H9 (cell line): ENCODE data around the gene SDHC. TPM values are rescaled to one million over a fixed set of nuclear protein-coding genes. Genes with fewer than 3 reads are reported as not detected.

Experiments
- DNase-seq: peaks from one replicate; pipeline ENCODE4 v3.0.0-alpha.2; 2017
- H2AFZ ChIP-seq: one replicate; pipeline ENCODE4 v1.6.1; 2013; ENCODE audit warnings: mild to moderate bottlenecking, low read length, control low read depth, moderate library complexity
- H2AK5ac ChIP-seq: 2 replicates; pipeline ENCODE4 v1.6.1; 2013; ENCODE audit warnings: low read length, control low read depth, mixed read lengths; ENCODE audit not compliant: insufficient read length
- H2BK120ac ChIP-seq: one replicate; pipeline ENCODE4 v1.6.1; 2013; ENCODE audit warnings: low read depth, mild to moderate bottlenecking, low read length, control low read depth, inconsistent platforms; ENCODE audit not compliant: poor library complexity, severe bottlenecking
- H2BK12ac ChIP-seq: 2 replicates; pipeline ENCODE4 v1.6.1; 2013; ENCODE audit warnings: low read length, control low read depth, mixed read lengths, low read depth; ENCODE audit not compliant: insufficient read length
- H2BK15ac ChIP-seq: 2 replicates; pipeline ENCODE4 v1.6.1; 2013; ENCODE audit warnings: low read depth, low read length, control low read depth
- H2BK20ac ChIP-seq: one replicate; pipeline ENCODE4 v1.6.1; 2013; ENCODE audit warnings: low read depth, mild to moderate bottlenecking, low read length, control low read depth, inconsistent platforms; ENCODE audit not compliant: poor library complexity, severe bottlenecking
- H2BK5ac ChIP-seq: 2 replicates; pipeline ENCODE4 v1.6.1; 2013; ENCODE audit warnings: low read length, control low read depth, mixed read lengths; ENCODE audit not compliant: insufficient read length
- H3K14ac ChIP-seq: 2 replicates; pipeline ENCODE4 v1.6.1; 2013; ENCODE audit warnings: low read length, control low read depth; ENCODE audit not compliant: insufficient read depth
- H3K18ac ChIP-seq: 2 replicates; pipeline ENCODE4 v1.6.1; 2013; ENCODE audit warnings: low read depth, mild to moderate bottlenecking, mixed read lengths, low read length, control low read depth; ENCODE audit not compliant: insufficient read length
- H3K23ac ChIP-seq: 2 replicates; pipeline ENCODE4 v1.6.1; 2013; ENCODE audit warnings: low read length, control low read depth, mixed read lengths, low read depth; ENCODE audit not compliant: insufficient read length
- H3K23me2 ChIP-seq: 2 replicates; pipeline ENCODE4 v1.6.1; 2013; ENCODE audit warnings: low read depth, mild to moderate bottlenecking, mixed read lengths, low read length, control low read depth; ENCODE audit not compliant: insufficient read length, poor library complexity, severe bottlenecking
- H3K27ac ChIP-seq: 2 replicates; pipeline ENCODE4 v1.5.1; 2013; ENCODE audit warnings: low read length, control low read depth, mixed read lengths, low read depth; ENCODE audit not compliant: insufficient read length
- H3K27me3 ChIP-seq: 2 replicates; pipeline ENCODE4 v1.6.1; 2013; ENCODE audit warnings: low read length, control low read depth, inconsistent platforms; ENCODE audit not compliant: insufficient read depth
- H3K4ac ChIP-seq: 2 replicates; pipeline ENCODE4 v1.6.1; 2013; ENCODE audit warnings: low read depth, mild to moderate bottlenecking, control low read depth, inconsistent platforms, low read length, moderate library complexity
- H3K4me1 ChIP-seq: 2 replicates; pipeline ENCODE4 v1.6.1; 2013; ENCODE audit warnings: low read length, control low read depth, inconsistent platforms; ENCODE audit not compliant: insufficient read depth
- H3K4me2 ChIP-seq: 2 replicates; pipeline ENCODE4 v1.6.1; 2013; ENCODE audit warnings: low read length, control low read depth, mixed read lengths; ENCODE audit not compliant: insufficient read length, insufficient read depth
- H3K56ac ChIP-seq: 2 replicates; pipeline ENCODE4 v1.6.1; 2013; ENCODE audit warnings: low read depth, mild to moderate bottlenecking, mixed read lengths, low read length, control low read depth; ENCODE audit not compliant: insufficient read length
- H3K79me1 ChIP-seq: 2 replicates; pipeline ENCODE4 v1.6.1; 2013; ENCODE audit warnings: low read depth, mild to moderate bottlenecking, moderate library complexity, low read length, control low read depth, inconsistent platforms; ENCODE audit not compliant: insufficient read depth, poor library complexity, severe bottlenecking
- H3K79me2 ChIP-seq: 2 replicates; pipeline ENCODE4 v1.6.1; 2013; ENCODE audit warnings: low read length, control low read depth, inconsistent platforms; ENCODE audit not compliant: insufficient read depth
- H3K9ac ChIP-seq: 2 replicates; pipeline ENCODE4 v1.6.1; 2013; ENCODE audit warnings: low read length, control low read depth, mixed read lengths; ENCODE audit not compliant: insufficient read length; ENCODE audit errors: extremely low read depth
- H3K9me3 ChIP-seq: one replicate; pipeline ENCODE4 v1.6.1; 2013; ENCODE audit warnings: low read depth, low read length, inconsistent platforms; ENCODE audit not compliant: control insufficient read depth
- H3T11ph ChIP-seq: one replicate; pipeline ENCODE4 v1.6.1; 2013; ENCODE audit warnings: mild to moderate bottlenecking, low read length, control low read depth, inconsistent platforms
- H4K20me1 ChIP-seq: one replicate; pipeline ENCODE4 v1.6.1; 2013; ENCODE audit not compliant: control insufficient read depth, insufficient read length, insufficient read depth
- H4K5ac ChIP-seq: 2 replicates; pipeline ENCODE4 v1.6.1; 2013; ENCODE audit warnings: low read depth, mild to moderate bottlenecking, mixed read lengths, low read length, control low read depth; ENCODE audit not compliant: insufficient read length
- H4K8ac ChIP-seq: replicated peaks from 2 replicates; pipeline ENCODE4 v1.6.1; 2013; ENCODE audit warnings: low read length, control low read depth, mixed read lengths, low read depth; ENCODE audit not compliant: insufficient read length
- H4K91ac ChIP-seq: 2 replicates; pipeline ENCODE4 v1.6.1; 2013; ENCODE audit warnings: low read depth, mild to moderate bottlenecking, moderate library complexity, mixed read lengths, low read length, control low read depth; ENCODE audit not compliant: insufficient read length
- H3K27ac Mint-ChIP-seq, 3 experiments: 2 replicates in 2 of 3; 3 replicates in 1 of 3; pipeline ENCODE4 v1.8.0; 2020 to 2021; ENCODE audit warnings: mixed read lengths in 3 of 3, mild to moderate bottlenecking in 1 of 3, moderate library complexity in 1 of 3
- H3K27me3 Mint-ChIP-seq: 2 replicates; pipeline ENCODE4 v1.8.0; 2021; ENCODE audit warnings: low read depth, mild to moderate bottlenecking, moderate library complexity, mixed read lengths
- H3K36me3 Mint-ChIP-seq, 3 experiments: 2 replicates in 2 of 3; 3 replicates in 1 of 3; pipeline ENCODE4 v1.8.0; 2020 to 2021; ENCODE audit warnings: low read depth in 3 of 3, mixed read lengths in 3 of 3; ENCODE audit not compliant: insufficient read depth in 1 of 3
- H3K4me1 Mint-ChIP-seq, 2 experiments: 2 replicates each; pipeline ENCODE4 v1.8.0; 2020; ENCODE audit warnings: mixed read lengths in 2 of 2
- H3K4me3 Mint-ChIP-seq, 2 experiments: 2 replicates in 1 of 2; 3 replicates in 1 of 2; pipeline ENCODE4 v1.8.0; 2020 to 2021; ENCODE audit warnings: mild to moderate bottlenecking in 2 of 2, mixed read lengths in 2 of 2, moderate library complexity in 1 of 2
- H3K9me3 Mint-ChIP-seq, 2 experiments: 2 replicates in 1 of 2; 3 replicates in 1 of 2; pipeline ENCODE4 v1.8.0; 2020; ENCODE audit warnings: mild to moderate bottlenecking in 2 of 2, mixed read lengths in 2 of 2, moderate library complexity in 1 of 2
- WGBS: extraction: QIAGEN DNeasy Blood & Tissue Kit; methylation state at CpG from one replicate; pipeline ENCODE4 v1.1.7; 2013; ENCODE audit warnings: missing lambda C conversion rate, low lambda C conversion rate, mixed read lengths; ENCODE audit not compliant: insufficient read length; ENCODE audit errors: extremely low coverage; 5-methylcytosine and 5-hydroxymethylcytosine counted together
- total RNA-seq: library from RNA; stranded (reverse); gene quantifications from 2 replicates; pipeline ENCODE4 v1.2.1, GENCODE V29; 2021
- TF ChIP-seq, protein P1 (sequence below): fragments of 200-600 bp; sonication (generic); conservative IDR thresholded peaks from 3 replicates; pipeline ENCODE4 v1.8.0; 2021; ENCODE audit warnings: antibody characterized with exemption, mild to moderate bottlenecking

The SDHC gene
- total RNA-seq, 1 experiment from 2014 or later: 198 TPM

DNA sequence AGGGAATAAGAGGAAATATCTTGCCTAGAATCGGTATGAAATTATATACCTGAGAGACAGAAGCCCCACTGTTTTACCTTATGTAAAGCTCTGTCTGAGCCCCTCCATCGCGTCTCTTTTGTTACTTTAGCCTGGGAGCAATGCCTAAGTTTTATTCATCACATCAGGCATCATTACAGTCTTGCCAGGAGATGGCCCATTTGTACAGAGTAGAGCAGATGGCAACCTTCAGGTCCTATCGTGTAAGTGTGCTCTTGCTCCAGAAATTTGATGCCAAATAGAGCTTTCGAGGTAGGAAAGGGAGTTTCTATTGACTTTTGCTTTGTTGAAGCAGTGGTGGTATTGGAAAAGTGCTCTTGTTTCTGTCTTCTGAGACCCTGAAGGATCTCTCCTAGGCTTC lies 28.6 kb downstream of the SDHC start:
- H3K79me1 ChIP-seq: no peaks in the 10 kb centered on the region
- H2BK15ac ChIP-seq: no peak overlapping the region
- no peaks in the 10 kb centered on the region for H3K27me3 ChIP-seq
- H4K91ac ChIP-seq: no peak overlapping the region
- H4K8ac ChIP-seq: no peak overlapping the region
- H3K9me3 ChIP-seq: no peaks in the 10 kb centered on the region
- H3K14ac ChIP-seq: no peak overlapping the region
- no peak overlapping the region for H3T11ph ChIP-seq
- H3K56ac ChIP-seq: no peak overlapping the region
- H3K9ac ChIP-seq: no peak overlapping the region
- H4K20me1 ChIP-seq: no peaks in the 10 kb centered on the region
- Mint-ChIP-seq H3K4me3 (no peak overlapping the region), H3K4me1 (no peaks in the 10 kb centered on the region), H3K36me3 (peaks cover 17 to 64% (median 57%) of the 10 kb centered on the region in 3 experiments; a peak in 6 of 7 replicates), H3K27ac (no peak overlapping the region), H3K27me3 (no peaks in the 10 kb centered on the region), H3K9me3 (no peaks in the 10 kb centered on the region)
- no peak overlapping the region for H3K27ac ChIP-seq
- no peak overlapping the region for H2AK5ac ChIP-seq
- H3K18ac ChIP-seq: no peak overlapping the region
- H2BK120ac ChIP-seq: no peak overlapping the region
- no peak overlapping the region for H2AFZ ChIP-seq
- no peak overlapping the region for H4K5ac ChIP-seq
- H2BK20ac ChIP-seq: no peak overlapping the region
- H3K4me2 ChIP-seq: no peak overlapping the region
- H3K79me2 ChIP-seq: no peaks in the 10 kb centered on the region
- H3K23ac ChIP-seq: no peak overlapping the region
- TF ChIP-seq, protein P1, sequence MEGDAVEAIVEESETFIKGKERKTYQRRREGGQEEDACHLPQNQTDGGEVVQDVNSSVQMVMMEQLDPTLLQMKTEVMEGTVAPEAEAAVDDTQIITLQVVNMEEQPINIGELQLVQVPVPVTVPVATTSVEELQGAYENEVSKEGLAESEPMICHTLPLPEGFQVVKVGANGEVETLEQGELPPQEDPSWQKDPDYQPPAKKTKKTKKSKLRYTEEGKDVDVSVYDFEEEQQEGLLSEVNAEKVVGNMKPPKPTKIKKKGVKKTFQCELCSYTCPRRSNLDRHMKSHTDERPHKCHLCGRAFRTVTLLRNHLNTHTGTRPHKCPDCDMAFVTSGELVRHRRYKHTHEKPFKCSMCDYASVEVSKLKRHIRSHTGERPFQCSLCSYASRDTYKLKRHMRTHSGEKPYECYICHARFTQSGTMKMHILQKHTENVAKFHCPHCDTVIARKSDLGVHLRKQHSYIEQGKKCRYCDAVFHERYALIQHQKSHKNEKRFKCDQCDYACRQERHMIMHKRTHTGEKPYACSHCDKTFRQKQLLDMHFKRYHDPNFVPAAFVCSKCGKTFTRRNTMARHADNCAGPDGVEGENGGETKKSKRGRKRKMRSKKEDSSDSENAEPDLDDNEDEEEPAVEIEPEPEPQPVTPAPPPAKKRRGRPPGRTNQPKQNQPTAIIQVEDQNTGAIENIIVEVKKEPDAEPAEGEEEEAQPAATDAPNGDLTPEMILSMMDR: no peak
- H2BK12ac ChIP-seq: no peak overlapping the region
- H3K4ac ChIP-seq: no peak overlapping the region
- WGBS: no CpG with 5 or more reads among the region's 5 CpGs
- no peaks in the 10 kb centered on the region for H3K4me1 ChIP-seq
- no peaks in the 10 kb centered on the region for H3K23me2 ChIP-seq
- H2BK5ac ChIP-seq: no peak overlapping the region
- no peak for DNase-seq
